GM18517 (cell line): ENCODE data around the gene TMEM150B.
A peak's percentile ranks its signal among the peaks of the same experiment; 100 is the strongest.
"Not testable (repeated sequence)": the region's sequence is repeated elsewhere in the genome, so short reads cannot be mapped to it uniquely, and the experiment has no call there.

Experiments used
- ATAC-seq: cut with Tn5 transposase; IDR thresholded peaks from one replicate; pipeline ENCODE4 v1.9.1; 2021; ENCODE audit warnings: mild to moderate bottlenecking, moderate library complexity; ENCODE audit not compliant: unreplicated experiment

The TMEM150B gene

GRCh38 chr19:55339889-55340783 lies 15.0 kb upstream of the TMEM150B start:
- ATAC-seq, result no peak

GRCh38 chr19:55339105-55339888 lies 14.2 kb upstream of the TMEM150B start, which contains the start of gene KMT5C:
TSS of gene KMT5C (plus strand) at chr19:55339876. CDS start at chr19:55341937, 2,061 bp downstream.
- peak; percentile 91 for ATAC-seq

- no peak for ATAC-seq
These were observed 11.0 kb upstream of the TMEM150B start for GRCh38 chr19:55336101-55336500.

- no peak for ATAC-seq
These were observed 8.7 kb upstream of the TMEM150B start for GRCh38 chr19:55333870-55334269.

- not testable (repeated sequence) for ATAC-seq
These were observed 4.7 kb upstream of the TMEM150B start for GRCh38 chr19:55329791-55330190.

GRCh38 chr19:55328774-55329318 lies 3.7 kb upstream of the TMEM150B start:
- ATAC-seq, result not testable (repeated sequence)

- no peak for ATAC-seq
These were observed 479 bp downstream of the TMEM150B start for GRCh38 chr19:55324662-55325061.

GRCh38 chr19:55322204-55322885 lies 2.8 kb downstream of the TMEM150B start:
- ATAC-seq, result no peak

- no peak for ATAC-seq
These were observed 3.5 kb downstream of the TMEM150B start for GRCh38 chr19:55321466-55322137.

- no peak for ATAC-seq
These were observed 4.2 kb downstream of the TMEM150B start for GRCh38 chr19:55320844-55321419.

GRCh38 chr19:55319785-55320184 lies 5.4 kb downstream of the TMEM150B start:
- no peak for ATAC-seq

- ATAC-seq, result no peak
These were observed 8.5 kb downstream of the TMEM150B start for GRCh38 chr19:55316646-55317045.

- ATAC-seq, result no peak
These were observed 9.1 kb downstream of the TMEM150B start for GRCh38 chr19:55315956-55316525.

GRCh38 chr19:55314396-55314795 lies 10.7 kb downstream of the TMEM150B start:
- no peak for ATAC-seq

- ATAC-seq, result no peak
These were observed 12.3 kb downstream of the TMEM150B start for GRCh38 chr19:55312621-55313512.

GRCh38 chr19:55311797-55312196 lies 13.3 kb downstream of the TMEM150B start:
- no peak for ATAC-seq

- ATAC-seq, result no peak
These were observed 13.7 kb downstream of the TMEM150B start for GRCh38 chr19:55311397-55311796.

- ATAC-seq, result no peak
These were observed 14.6 kb downstream of the TMEM150B start for GRCh38 chr19:55310498-55310897.

- ATAC-seq, result no peak
These were observed 15.7 kb downstream of the TMEM150B start for GRCh38 chr19:55309448-55309847.
